Measurements from ENCODE around the gene ATP9B. TPM values are rescaled to one million over a fixed set of nuclear protein-coding genes. Genes with fewer than 3 reads are reported as not detected.

The ATP9B gene
- total RNA-seq, 1 experiment from 2014 or later, result 25.5 TPM

GRCh38 chr18:79123948-79124347 lies 54.8 kb downstream of the ATP9B start:
- Mint-ChIP-seq H3K27me3 (ENCODE audit: insufficient read depth, unreplicated experiment) (no peaks in the 10 kb centered on the region), H3K4me1 (ENCODE audit: insufficient read depth, unreplicated experiment) (no peaks in the 10 kb centered on the region), H3K9me3 (ENCODE audit: unreplicated experiment) (no peaks in the 10 kb centered on the region), H3K4me3 (ENCODE audit: unreplicated experiment) (no peak overlapping the region), H3K36me3 (ENCODE audit: insufficient read depth, unreplicated experiment) (peaks cover 24% of the 10 kb centered on the region), H3K27ac (ENCODE audit: low read depth, unreplicated experiment) (no peak overlapping the region)
- ChIA-PET POLR2A (no interaction called here), CTCF (no interaction called here)
- intact Hi-C loops (cut with micrococcal nuclease), result no loop called here
- DNase-seq (ENCODE audit: unreplicated experiment), result peak; percentile 13
- no TSS peak for BruUV-seq (replicated peaks)
- no peak for TF ChIP-seq CTCF (IDR thresholded peaks at IDR 0.05; ENCODE audit: unreplicated experiment)

- no peak for TF ChIP-seq CTCF (IDR thresholded peaks at IDR 0.05; ENCODE audit: unreplicated experiment)
- H3K4me1 Mint-ChIP-seq (ENCODE audit: insufficient read depth, unreplicated experiment), result no peaks in the 10 kb centered on the region
- H3K36me3 Mint-ChIP-seq (ENCODE audit: insufficient read depth, unreplicated experiment), result peaks cover 22% of the 10 kb centered on the region
- no peak overlapping the region for H3K27ac Mint-ChIP-seq (ENCODE audit: low read depth, unreplicated experiment)
- H3K4me3 Mint-ChIP-seq (ENCODE audit: unreplicated experiment), result no peak overlapping the region
- POLR2A ChIA-PET, result interaction anchor here (0.7 kb wide), 1 partner anchor 92 kb away, joined by 5 read pairs; no protein-coding TSS in a partner anchor
- no peaks in the 10 kb centered on the region for H3K27me3 Mint-ChIP-seq (ENCODE audit: insufficient read depth, unreplicated experiment)
- no TSS peak for BruUV-seq (replicated peaks)
- CTCF ChIA-PET, result no interaction called here
- no peak for DNase-seq (ENCODE audit: unreplicated experiment)
- intact Hi-C loops (cut with micrococcal nuclease), result no loop called here
- no peaks in the 10 kb centered on the region for H3K9me3 Mint-ChIP-seq (ENCODE audit: unreplicated experiment)
Measured at GRCh38 chr18:79129120-79129519, 59.9 kb downstream of the ATP9B start.

GRCh38 chr18:79133724-79134123 lies 64.5 kb downstream of the ATP9B start:
- no TSS peak for BruUV-seq (replicated peaks)
- H3K36me3 Mint-ChIP-seq (ENCODE audit: insufficient read depth, unreplicated experiment), result peaks cover 21% of the 10 kb centered on the region
- no peaks in the 10 kb centered on the region for H3K9me3 Mint-ChIP-seq (ENCODE audit: unreplicated experiment)
- DNase-seq (ENCODE audit: unreplicated experiment), result no peak
- no peaks in the 10 kb centered on the region for H3K27me3 Mint-ChIP-seq (ENCODE audit: insufficient read depth, unreplicated experiment)
- POLR2A ChIA-PET, result no interaction called here
- intact Hi-C loops (cut with micrococcal nuclease), result no loop called here
- no peak for TF ChIP-seq CTCF (IDR thresholded peaks at IDR 0.05; ENCODE audit: unreplicated experiment)
- H3K4me1 Mint-ChIP-seq (ENCODE audit: insufficient read depth, unreplicated experiment), result no peaks in the 10 kb centered on the region
- CTCF ChIA-PET, result no interaction called here
- H3K27ac Mint-ChIP-seq (ENCODE audit: low read depth, unreplicated experiment), result no peak overlapping the region
- no peak overlapping the region for H3K4me3 Mint-ChIP-seq (ENCODE audit: unreplicated experiment)

DNA sequence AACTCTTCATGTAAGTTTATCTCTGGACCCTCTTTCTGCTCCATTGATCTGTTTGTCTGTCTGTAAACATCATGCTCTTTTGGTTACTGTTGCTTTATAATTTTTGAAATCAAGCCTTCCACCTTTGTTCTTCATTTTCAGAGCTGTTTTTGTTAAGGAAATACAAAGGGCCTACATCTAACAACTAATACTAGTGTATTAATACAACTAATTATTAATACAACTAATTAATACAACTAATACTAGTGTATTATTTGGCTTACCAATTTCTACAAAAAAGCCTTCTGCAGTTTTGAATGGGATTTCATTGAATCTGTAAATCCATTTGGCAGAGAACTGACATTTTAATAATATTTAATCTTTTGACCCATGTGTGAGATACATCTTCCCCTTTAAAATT lies 66.7 kb downstream of the ATP9B start:
- H3K9me3 Mint-ChIP-seq (ENCODE audit: unreplicated experiment), result no peaks in the 10 kb centered on the region
- ChIA-PET CTCF (no interaction called here), POLR2A (no interaction called here)
- no peak overlapping the region for H3K4me3 Mint-ChIP-seq (ENCODE audit: unreplicated experiment)
- no peaks in the 10 kb centered on the region for H3K4me1 Mint-ChIP-seq (ENCODE audit: insufficient read depth, unreplicated experiment)
- peaks cover 21% of the 10 kb centered on the region for H3K36me3 Mint-ChIP-seq (ENCODE audit: insufficient read depth, unreplicated experiment)
- no TSS peak for BruUV-seq (replicated peaks)
- no peak for DNase-seq (ENCODE audit: unreplicated experiment)
- H3K27me3 Mint-ChIP-seq (ENCODE audit: insufficient read depth, unreplicated experiment), result no peaks in the 10 kb centered on the region
- TF ChIP-seq CTCF (IDR thresholded peaks at IDR 0.05; ENCODE audit: unreplicated experiment), result no peak
- no peak overlapping the region for H3K27ac Mint-ChIP-seq (ENCODE audit: low read depth, unreplicated experiment)
- intact Hi-C loops (cut with micrococcal nuclease), result no loop called here
